NCI-H1417 treated with DMSO at 0.1 percent for 48 hours (cell line): Measurements from ENCODE around the gene H3-3A.

Experiments
- DNase-seq: peaks from one replicate; lab custom pipeline; 2025; lab: John Stamatoyannopoulos, UW

The H3-3A gene

DNA sequence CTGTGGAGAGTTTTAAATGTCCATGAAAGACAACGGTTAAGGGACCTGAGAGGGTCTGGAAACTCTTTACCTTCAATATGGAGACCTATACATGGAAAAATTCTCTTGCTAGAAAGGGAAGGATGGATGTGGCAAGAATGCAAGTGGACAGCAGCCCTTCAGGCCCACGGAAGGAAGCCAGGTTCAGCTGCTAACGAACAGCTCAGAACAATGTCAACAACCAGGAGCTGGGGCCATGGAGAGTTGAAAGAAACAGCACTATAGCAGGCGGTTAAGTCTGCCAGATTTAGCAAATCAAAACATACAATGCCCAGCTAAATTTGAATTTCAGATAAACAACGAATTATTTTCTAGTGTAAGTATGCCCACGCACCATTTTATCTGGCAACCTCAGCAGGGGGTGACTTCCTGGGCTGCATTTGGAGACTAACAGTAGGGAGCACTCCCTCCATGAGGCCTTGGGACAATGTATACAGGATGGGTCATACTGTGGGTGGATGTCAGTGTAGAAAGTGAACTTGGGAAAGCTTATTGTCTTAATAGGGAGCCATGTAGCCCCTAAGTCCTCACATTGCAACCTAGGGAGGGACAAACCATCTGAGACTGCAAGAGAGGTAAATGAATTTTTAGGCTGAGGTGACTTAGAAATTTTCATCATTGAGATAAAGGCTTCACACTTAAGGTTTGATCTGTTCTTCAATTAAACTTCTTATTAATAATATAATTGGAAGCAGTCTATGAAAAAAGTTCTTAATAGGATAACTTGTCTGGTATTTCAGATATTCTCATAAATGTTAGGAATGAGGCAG is 7.8 kb upstream of the H3-3A start:
- DNase-seq, result no peak

GRCh38 chr1:226059709-226060108 is 2.8 kb upstream of the H3-3A start:
- no peak for DNase-seq

GRCh38 chr1:226060427-226060826 is 2.1 kb upstream of the H3-3A start:
- DNase-seq, result no peak

GRCh38 chr1:226061068-226061840 is 1.3 kb upstream of the H3-3A start:
- DNase-seq, result no peak

DNA sequence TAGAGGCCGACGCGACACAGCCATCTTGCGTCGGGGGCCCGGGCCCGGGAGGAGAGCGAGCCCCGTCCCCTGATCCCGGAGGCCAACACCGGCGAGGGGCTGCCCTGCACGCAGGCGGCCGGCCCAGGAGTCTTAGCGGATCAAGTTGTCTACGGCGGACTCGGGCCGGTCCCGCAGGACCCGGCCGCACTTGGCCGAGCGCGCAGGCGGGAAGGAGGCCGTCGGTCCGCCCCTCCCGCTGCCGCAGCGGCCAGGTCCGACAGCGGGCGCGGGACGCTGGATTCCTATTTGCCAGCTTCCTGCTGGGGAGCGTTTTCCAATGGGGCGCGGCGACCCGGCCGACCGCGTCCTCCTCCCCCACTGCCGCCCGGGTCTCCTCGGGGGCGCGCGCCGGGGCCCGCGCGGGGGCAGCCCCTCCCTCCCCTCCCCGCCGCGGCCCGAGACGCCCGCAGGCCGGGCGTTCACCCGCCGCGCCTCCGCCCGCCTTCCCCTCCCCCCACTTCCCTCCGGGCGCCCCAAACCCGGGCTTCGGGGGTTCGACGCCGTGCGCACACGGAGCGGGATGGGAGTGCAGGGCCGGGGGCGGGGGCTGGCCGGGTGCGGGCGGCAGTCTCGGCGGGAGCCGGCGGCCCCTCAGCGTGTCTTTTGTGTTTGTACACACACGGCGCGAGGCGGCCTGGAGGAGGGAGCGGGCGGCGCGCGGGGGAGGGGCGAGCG is 517 bp upstream of the H3-3A start:
- DNase-seq, result peak; percentile 33

GRCh38 chr1:226063224-226063976 is 884 bp downstream of the H3-3A start:
- DNase-seq, result peak; percentile 43

DNA sequence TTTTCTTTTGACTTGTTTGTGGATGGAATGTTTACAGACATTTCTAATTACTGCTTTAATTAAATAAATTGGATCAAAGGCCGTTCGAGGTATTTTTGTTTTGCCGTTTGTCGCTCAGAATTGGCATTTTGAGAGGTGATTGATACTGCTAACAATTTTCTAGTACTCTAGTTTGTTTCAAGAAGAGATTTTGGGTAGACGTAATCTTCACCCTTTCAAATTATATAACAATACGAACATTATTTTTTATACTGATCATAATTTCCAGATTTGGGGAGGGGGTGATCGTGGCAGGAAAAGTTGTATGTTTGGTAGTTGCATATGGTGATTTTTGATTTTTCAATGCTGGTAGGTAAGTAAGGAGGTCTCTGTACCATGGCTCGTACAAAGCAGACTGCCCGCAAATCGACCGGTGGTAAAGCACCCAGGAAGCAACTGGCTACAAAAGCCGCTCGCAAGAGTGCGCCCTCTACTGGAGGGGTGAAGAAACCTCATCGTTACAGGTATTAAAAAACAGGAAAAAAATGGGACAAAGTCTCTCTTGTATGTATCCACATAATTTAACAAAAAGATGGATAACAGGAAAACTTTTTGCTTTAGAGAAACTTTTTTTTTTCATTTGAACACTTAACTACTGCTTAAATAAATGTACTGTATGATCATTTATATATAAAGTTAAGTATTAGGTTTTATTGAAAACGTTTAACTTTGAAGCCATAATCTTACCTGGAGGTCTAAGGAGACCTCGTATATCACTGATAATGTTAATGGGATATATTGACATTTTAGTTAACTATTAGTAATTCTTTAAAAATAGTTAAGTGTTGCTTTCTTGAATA is 1.7 kb downstream of the H3-3A start:
- no peak for DNase-seq

- DNase-seq, result peak; percentile 24
These were observed 2.3 kb downstream of the H3-3A start for GRCh38 chr1:226064816-226065248.

- no peak for DNase-seq
These were observed 4.0 kb downstream of the H3-3A start for GRCh38 chr1:226066415-226067078.

- DNase-seq, result no peak
These were observed 7.4 kb downstream of the H3-3A start for GRCh38 chr1:226069811-226070489.

DNA sequence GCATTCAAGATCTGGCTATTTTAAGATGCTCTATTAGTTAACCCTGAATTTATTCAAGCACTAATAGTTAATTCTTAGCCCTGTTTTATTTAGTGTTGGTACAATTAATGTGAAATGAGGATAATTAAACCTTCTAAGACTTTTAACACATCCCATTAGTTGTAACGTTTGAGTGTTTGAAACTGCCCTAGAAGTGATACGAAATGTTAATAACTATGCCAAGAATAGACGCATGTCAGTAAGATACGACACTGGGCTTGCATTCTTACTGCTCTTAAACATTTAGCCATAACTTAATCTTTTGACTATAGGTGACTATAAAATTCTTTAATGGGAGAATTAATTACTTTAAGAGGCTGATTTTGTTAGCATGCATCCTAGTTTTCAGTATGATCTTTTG is 9.8 kb downstream of the H3-3A start:
- DNase-seq, result no peak

- no peak for DNase-seq
These were observed 10.9 kb downstream of the H3-3A start for GRCh38 chr1:226073184-226073950.

GRCh38 chr1:226074046-226074445 is 11.5 kb downstream of the H3-3A start:
- DNase-seq, result no peak

GRCh38 chr1:226076378-226076777 is 13.9 kb downstream of the H3-3A start:
- DNase-seq, result no peak

GRCh38 chr1:226078374-226078773 is 15.9 kb downstream of the H3-3A start:
- DNase-seq, result no peak

GRCh38 chr1:226082587-226082917 is 20.0 kb downstream of the H3-3A start:
- DNase-seq, result no peak

DNA sequence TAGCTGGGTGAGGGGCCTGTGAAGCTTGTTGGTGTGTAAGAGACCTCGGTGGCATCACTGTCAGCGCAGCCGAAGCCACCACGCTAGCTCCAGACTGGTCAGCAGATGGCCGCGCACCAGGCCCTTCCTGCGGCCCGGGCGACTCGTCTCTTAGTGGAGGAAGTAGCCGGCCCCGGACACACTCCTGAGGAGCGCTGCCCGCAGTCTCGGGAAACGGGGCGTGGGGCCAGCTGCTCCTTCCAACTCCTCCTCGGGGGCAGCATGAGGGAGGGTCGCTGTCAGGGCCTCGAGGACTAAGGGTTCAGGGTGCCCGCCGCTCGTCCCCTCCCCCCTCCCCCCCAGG is 20.4 kb downstream of the H3-3A start:
- no peak for DNase-seq

GRCh38 chr1:226083302-226084101 is 21.0 kb downstream of the H3-3A start:
- no peak for DNase-seq
